Hypothalamus (tissue), 51 donors: ENCODE results near the gene TCTN3.
A peak's percentile ranks its signal among the peaks of the same experiment; 100 is the strongest.
"Not testable (repeated sequence)": the region's sequence is repeated elsewhere in the genome, so short reads cannot be mapped to it uniquely, and the experiment has no call there.

ENCODE experiments used
- DNase-seq, 51 donors: peaks; one replicate each; lab custom pipeline; 2025; lab: John Stamatoyannopoulos, UW

TCTN3 gene

GRCh38 chr10:95693071-95693667 lies 558 bp downstream of the TCTN3 start:
- peak in 1 of 51 donors; percentile 27 for DNase-seq

GRCh38 chr10:95691281-95691680 lies 2.4 kb downstream of the TCTN3 start:
- DNase-seq = no peak

- DNase-seq = no peak
Measured at GRCh38 chr10:95688648-95689047, 5.1 kb downstream of the TCTN3 start.

- no peak for DNase-seq
Measured at GRCh38 chr10:95683966-95684365, 9.8 kb downstream of the TCTN3 start.

GRCh38 chr10:95675403-95676116 lies 18.2 kb downstream of the TCTN3 start:
- no peak for DNase-seq

- DNase-seq = no peak
Measured at GRCh38 chr10:95674643-95675042, 19.1 kb downstream of the TCTN3 start.

- DNase-seq = not testable (repeated sequence)
Measured at GRCh38 chr10:95672641-95673040, 21.1 kb downstream of the TCTN3 start.

- DNase-seq = no peak
Measured at GRCh38 chr10:95664543-95664942, 29.2 kb downstream of the TCTN3 start.

GRCh38 chr10:95663496-95663895 lies 30.2 kb downstream of the TCTN3 start:
- DNase-seq = no peak

- no peak for DNase-seq
Measured at GRCh38 chr10:95661818-95662217, 31.9 kb downstream of the TCTN3 start.

- DNase-seq = no peak
Measured at GRCh38 chr10:95660283-95660682, 33.4 kb downstream of the TCTN3 start.

- DNase-seq = no peak
Measured at GRCh38 chr10:95657250-95657649, 36.5 kb downstream of the TCTN3 start.

- DNase-seq = peak; percentile 10 to 94 (median 78)
Measured at GRCh38 chr10:95656291-95657164, 37.2 kb downstream of the TCTN3 start, which contains the start of gene ALDH18A1. ALDH18A1 (minus strand) TSS chr10:95656711; CDS start chr10:95653377, 3,334 bp downstream.

- peak in 12 of 51 donors; percentile 3 to 44 (median 24) for DNase-seq
Measured at GRCh38 chr10:95655571-95656290, 38.0 kb downstream of the TCTN3 start.

GRCh38 chr10:95653895-95654294 lies 39.8 kb downstream of the TCTN3 start:
- peak in 1 of 51 donors; percentile 2 for DNase-seq

GRCh38 chr10:95651346-95652060 lies 42.2 kb downstream of the TCTN3 start:
- DNase-seq = no peak

- no peak for DNase-seq
Measured at GRCh38 chr10:95650232-95650631, 43.5 kb downstream of the TCTN3 start.

- DNase-seq = no peak
Measured at GRCh38 chr10:95648138-95648537, 45.6 kb downstream of the TCTN3 start.

GRCh38 chr10:95646160-95646559 lies 47.6 kb downstream of the TCTN3 start:
- no peak for DNase-seq

GRCh38 chr10:95644901-95645300 lies 48.8 kb downstream of the TCTN3 start:
- DNase-seq = no peak
